Neural cell (in vitro differentiated cells): ENCODE results near the gene GRAMD1C. TPM values are rescaled to one million over a fixed set of nuclear protein-coding genes. Genes with fewer than 3 reads are reported as not detected.

ENCODE experiments used
- H2AFZ ChIP-seq: fragments of 200-600, 300-800 bp; sonication (generic), shearing (Covaris generic); 2 replicates; pipeline ENCODE4 v1.6.0; 2014; ENCODE audit warnings: low read depth, mild to moderate bottlenecking, antibody characterized with exemption, low read length, moderate library complexity
- H3F3A ChIP-seq: fragments of 200-600 bp; shearing (Covaris generic); 2 replicates; pipeline ENCODE4 v1.6.1; 2016; ENCODE audit warnings: mild to moderate bottlenecking, moderate library complexity, mixed read lengths, antibody characterized with exemption, low read length; ENCODE audit not compliant: insufficient read depth, poor library complexity, severe bottlenecking
- H3K27ac ChIP-seq: fragments of 200-600, 300-800 bp; sonication (generic), shearing (Covaris generic); 2 replicates; pipeline ENCODE4 v1.5.1; 2014; ENCODE audit warnings: mild to moderate bottlenecking, low read length, moderate library complexity
- H3K27me3 ChIP-seq: fragments of 300-800, 200-600 bp; sonication (generic), shearing (Covaris generic); 2 replicates; pipeline ENCODE4 v1.6.0; 2014; ENCODE audit warnings: mild to moderate bottlenecking, low read depth, low read length, moderate library complexity; ENCODE audit not compliant: insufficient read depth
- H3K36me3 ChIP-seq: fragments of 300-800, 200-600 bp; sonication (generic), shearing (Covaris generic); 2 replicates; pipeline ENCODE4 v1.5.1; 2014; ENCODE audit warnings: mild to moderate bottlenecking, antibody characterized with exemption, low read length, moderate library complexity; ENCODE audit not compliant: insufficient read depth
- H3K4me2 ChIP-seq: fragments of 300-800, 200-600 bp; sonication (generic), shearing (Covaris generic); 2 replicates; pipeline ENCODE4 v1.6.0; 2014; ENCODE audit warnings: mild to moderate bottlenecking, low read length
- H3K4me3 ChIP-seq: fragments of 300-800, 200-600 bp; sonication (generic), shearing (Covaris generic); 2 replicates; pipeline ENCODE4 v1.5.1; 2014; ENCODE audit warnings: mild to moderate bottlenecking, low read length, moderate library complexity
- H3K79me2 ChIP-seq: fragments of 200-600 bp; shearing (Covaris generic); replicated peaks from 2 replicates; pipeline ENCODE4 v1.6.0; 2014; ENCODE audit warnings: mild to moderate bottlenecking, low read length, moderate library complexity; ENCODE audit not compliant: insufficient read depth
- H3K9ac ChIP-seq: fragments of 300-800, 200-600 bp; sonication (generic), shearing (Covaris generic); 2 replicates; pipeline ENCODE4 v1.6.1; 2016; ENCODE audit warnings: mild to moderate bottlenecking, low read length, mixed read lengths
- H3K9me2 ChIP-seq: fragments of 200-600 bp; shearing (Covaris generic); 2 replicates; pipeline ENCODE4 v1.6.1; 2016; ENCODE audit warnings: mild to moderate bottlenecking, low read length, mixed read lengths; ENCODE audit not compliant: insufficient read depth
- H3K9me3 ChIP-seq: fragments of 200-600, 300-800 bp; sonication (generic), shearing (Covaris generic); 2 replicates; pipeline ENCODE4 v1.6.1; 2016; ENCODE audit warnings: mild to moderate bottlenecking, mixed run types, low read length, moderate library complexity, mixed read lengths
- H4K20me1 ChIP-seq: fragments of 200-600 bp; shearing (Covaris generic); 2 replicates; pipeline ENCODE4 v1.6.1; 2016; ENCODE audit warnings: mild to moderate bottlenecking, mixed run types; ENCODE audit not compliant: insufficient read depth
- EP300 ChIP-seq: fragments of 450-650 bp; conservative IDR thresholded peaks from 2 replicates; pipeline ENCODE4 v1.6.1; 2014; ENCODE audit warnings: antibody characterized with exemption, mild to moderate bottlenecking, moderate library complexity; ENCODE audit not compliant: poor library complexity, severe bottlenecking
- EZH2 ChIP-seq: fragments of 200-600, 300-800 bp; shearing (Covaris generic), sonication (generic); IDR thresholded peaks from 2 replicates; pipeline ENCODE4 v1.6.1; 2014; ENCODE audit warnings: antibody characterized with exemption, low read length, borderline replicate concordance, mild to moderate bottlenecking; ENCODE audit not compliant: insufficient read depth, poor library complexity, severe bottlenecking
- MXI1 ChIP-seq: fragments of 450-650 bp; conservative IDR thresholded peaks from 2 replicates; pipeline ENCODE4 v1.6.1; 2014; ENCODE audit warnings: antibody characterized with exemption, mild to moderate bottlenecking; ENCODE audit not compliant: poor library complexity, severe bottlenecking
- POLR2AphosphoS5 ChIP-seq: IDR thresholded peaks from 2 replicates; pipeline ENCODE4 v1.6.1; 2012
- RAD21 ChIP-seq: fragments of 450-650 bp; conservative IDR thresholded peaks from 2 replicates; pipeline ENCODE4 v1.6.1; 2014; ENCODE audit warnings: antibody characterized with exemption, mild to moderate bottlenecking, moderate library complexity
- SMC3 ChIP-seq: fragments of 450-650 bp; conservative IDR thresholded peaks from 2 replicates; pipeline ENCODE4 v1.6.1; 2014; ENCODE audit warnings: antibody characterized with exemption, mild to moderate bottlenecking, moderate library complexity; ENCODE audit not compliant: poor library complexity
- TAF1 ChIP-seq: IDR thresholded peaks from 2 replicates; pipeline ENCODE4 v1.6.1; 2012; ENCODE audit warnings: low read depth
- polyA plus RNA-seq: library from polyadenylated mRNA; depleted of rRNA; stranded (reverse); fragments of >200 nt; gene quantifications from 2 replicates; pipeline ENCODE4 v1.2.3, GENCODE V29; 2014
- TF ChIP-seq, protein P1 (sequence below): fragments of 450-650 bp; IDR thresholded peaks from 2 replicates; pipeline ENCODE4 v1.5.1; 2014; ENCODE audit warnings: antibody characterized with exemption, mild to moderate bottlenecking, moderate library complexity; ENCODE audit not compliant: poor library complexity, severe bottlenecking
- TF ChIP-seq, protein P2 (sequence below): IDR thresholded peaks from 2 replicates; pipeline ENCODE4 v1.6.1; 2012; ENCODE audit warnings: borderline replicate concordance

The GRAMD1C gene
- polyA plus RNA-seq, 1 donor from 2014 or later = 31.0 TPM

DNA sequence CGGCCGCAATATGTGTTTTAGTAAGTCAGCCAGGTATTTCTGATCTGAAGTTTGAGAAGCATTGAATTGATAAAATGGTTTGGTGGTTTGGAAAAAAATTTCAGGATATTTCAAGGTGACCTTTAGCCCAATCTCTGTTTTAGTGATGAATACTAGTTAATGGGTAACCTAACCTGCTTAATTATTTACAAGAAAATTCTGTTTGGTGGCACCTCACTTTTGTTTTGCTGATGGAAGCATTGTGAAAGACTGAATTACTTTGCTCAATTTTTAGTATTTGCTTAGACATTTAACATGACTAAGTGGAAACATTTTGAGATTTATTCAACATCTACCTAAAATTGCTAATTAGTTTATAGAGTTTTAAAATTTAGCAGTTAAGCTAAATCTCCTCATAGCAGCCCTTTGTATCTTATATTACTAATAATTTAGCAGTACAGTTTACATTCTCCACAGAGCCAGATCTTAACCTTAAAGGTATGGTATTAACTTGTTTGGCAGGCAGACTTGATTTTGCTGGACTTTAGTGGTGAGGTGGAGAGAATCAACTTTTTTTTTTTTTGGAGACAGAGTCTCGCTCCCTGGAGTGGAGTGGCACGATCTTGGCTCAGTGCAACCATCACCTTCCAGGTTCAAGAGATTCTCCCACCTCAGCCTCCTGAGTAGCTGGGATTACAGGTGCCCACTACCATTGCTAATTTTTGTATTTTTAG, 35.4 kb downstream of the GRAMD1C start:
- Histone ChIP-seq H3K9ac (no peak overlapping the region), H3K79me2 (no peaks in the 10 kb centered on the region), H3K4me3 (no peak overlapping the region), H3K9me3 (no peaks in the 10 kb centered on the region), H3K36me3 (no peaks in the 10 kb centered on the region), H3K27me3 (no peaks in the 10 kb centered on the region), H3K9me2 (no peaks in the 10 kb centered on the region), H2AFZ (no peak overlapping the region), H3K27ac (no peak overlapping the region), H4K20me1 (no peaks in the 10 kb centered on the region), H3K4me2 (no peak overlapping the region), H3F3A (no peaks in the 10 kb centered on the region)
- TF ChIP-seq MXI1 = no peak
- TF ChIP-seq, protein P1, sequence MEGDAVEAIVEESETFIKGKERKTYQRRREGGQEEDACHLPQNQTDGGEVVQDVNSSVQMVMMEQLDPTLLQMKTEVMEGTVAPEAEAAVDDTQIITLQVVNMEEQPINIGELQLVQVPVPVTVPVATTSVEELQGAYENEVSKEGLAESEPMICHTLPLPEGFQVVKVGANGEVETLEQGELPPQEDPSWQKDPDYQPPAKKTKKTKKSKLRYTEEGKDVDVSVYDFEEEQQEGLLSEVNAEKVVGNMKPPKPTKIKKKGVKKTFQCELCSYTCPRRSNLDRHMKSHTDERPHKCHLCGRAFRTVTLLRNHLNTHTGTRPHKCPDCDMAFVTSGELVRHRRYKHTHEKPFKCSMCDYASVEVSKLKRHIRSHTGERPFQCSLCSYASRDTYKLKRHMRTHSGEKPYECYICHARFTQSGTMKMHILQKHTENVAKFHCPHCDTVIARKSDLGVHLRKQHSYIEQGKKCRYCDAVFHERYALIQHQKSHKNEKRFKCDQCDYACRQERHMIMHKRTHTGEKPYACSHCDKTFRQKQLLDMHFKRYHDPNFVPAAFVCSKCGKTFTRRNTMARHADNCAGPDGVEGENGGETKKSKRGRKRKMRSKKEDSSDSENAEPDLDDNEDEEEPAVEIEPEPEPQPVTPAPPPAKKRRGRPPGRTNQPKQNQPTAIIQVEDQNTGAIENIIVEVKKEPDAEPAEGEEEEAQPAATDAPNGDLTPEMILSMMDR = no peak
- TF ChIP-seq RAD21 = no peak
- TF ChIP-seq TAF1 = no peak
- no peak for TF ChIP-seq EZH2
- TF ChIP-seq POLR2AphosphoS5 = no peak
- TF ChIP-seq, protein P2, sequence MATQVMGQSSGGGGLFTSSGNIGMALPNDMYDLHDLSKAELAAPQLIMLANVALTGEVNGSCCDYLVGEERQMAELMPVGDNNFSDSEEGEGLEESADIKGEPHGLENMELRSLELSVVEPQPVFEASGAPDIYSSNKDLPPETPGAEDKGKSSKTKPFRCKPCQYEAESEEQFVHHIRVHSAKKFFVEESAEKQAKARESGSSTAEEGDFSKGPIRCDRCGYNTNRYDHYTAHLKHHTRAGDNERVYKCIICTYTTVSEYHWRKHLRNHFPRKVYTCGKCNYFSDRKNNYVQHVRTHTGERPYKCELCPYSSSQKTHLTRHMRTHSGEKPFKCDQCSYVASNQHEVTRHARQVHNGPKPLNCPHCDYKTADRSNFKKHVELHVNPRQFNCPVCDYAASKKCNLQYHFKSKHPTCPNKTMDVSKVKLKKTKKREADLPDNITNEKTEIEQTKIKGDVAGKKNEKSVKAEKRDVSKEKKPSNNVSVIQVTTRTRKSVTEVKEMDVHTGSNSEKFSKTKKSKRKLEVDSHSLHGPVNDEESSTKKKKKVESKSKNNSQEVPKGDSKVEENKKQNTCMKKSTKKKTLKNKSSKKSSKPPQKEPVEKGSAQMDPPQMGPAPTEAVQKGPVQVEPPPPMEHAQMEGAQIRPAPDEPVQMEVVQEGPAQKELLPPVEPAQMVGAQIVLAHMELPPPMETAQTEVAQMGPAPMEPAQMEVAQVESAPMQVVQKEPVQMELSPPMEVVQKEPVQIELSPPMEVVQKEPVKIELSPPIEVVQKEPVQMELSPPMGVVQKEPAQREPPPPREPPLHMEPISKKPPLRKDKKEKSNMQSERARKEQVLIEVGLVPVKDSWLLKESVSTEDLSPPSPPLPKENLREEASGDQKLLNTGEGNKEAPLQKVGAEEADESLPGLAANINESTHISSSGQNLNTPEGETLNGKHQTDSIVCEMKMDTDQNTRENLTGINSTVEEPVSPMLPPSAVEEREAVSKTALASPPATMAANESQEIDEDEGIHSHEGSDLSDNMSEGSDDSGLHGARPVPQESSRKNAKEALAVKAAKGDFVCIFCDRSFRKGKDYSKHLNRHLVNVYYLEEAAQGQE = no peak
- no peak for TF ChIP-seq EP300
- TF ChIP-seq SMC3 = no peak

GRCh38 chr3:113878403-113878802, 39.8 kb downstream of the GRAMD1C start:
- Histone ChIP-seq H3K79me2 (no peaks in the 10 kb centered on the region), H3K27me3 (no peaks in the 10 kb centered on the region)
- no peak for TF ChIP-seq SMC3
- TF ChIP-seq MXI1 = no peak
- no peak for TF ChIP-seq POLR2AphosphoS5
- TF ChIP-seq, protein P2 = no peak
- TF ChIP-seq EP300 = no peak

More at GRCh38 chr3:113878403-113878802, 39.8 kb downstream of the GRAMD1C start:
- no peaks in the 10 kb centered on the region for H3K9me2 ChIP-seq
- no peak overlapping the region for H3K4me2 ChIP-seq
- H3K27ac ChIP-seq = no peak overlapping the region
- H3K9me3 ChIP-seq = no peaks in the 10 kb centered on the region
- H3F3A ChIP-seq = no peaks in the 10 kb centered on the region
- no peak overlapping the region for H2AFZ ChIP-seq
- no peak overlapping the region for H3K9ac ChIP-seq
- no peaks in the 10 kb centered on the region for H4K20me1 ChIP-seq
- H3K4me3 ChIP-seq = no peak overlapping the region
- H3K36me3 ChIP-seq = no peaks in the 10 kb centered on the region
